HepG2 (cell line): ENCODE measurements around the gene SZRD1. TPM values are rescaled to one million over a fixed set of nuclear protein-coding genes. Genes with fewer than 3 reads are reported as not detected.

Source experiments
- AGO2 ChIP-seq: fragments of 200-400 bp; formaldehyde crosslinking; optimal IDR thresholded peaks from 2 replicates; pipeline ENCODE3; 2017; ENCODE audit warnings: mild to moderate bottlenecking, low read depth, low read length, moderate library complexity
- ATF1 ChIP-seq: IDR thresholded peaks from 2 replicates; pipeline ENCODE4 v1.6.1; 2016; ENCODE audit warnings: mild to moderate bottlenecking, control low read depth
- FIP1L1 ChIP-seq: fragments of 200-400 bp; formaldehyde crosslinking; IDR thresholded peaks from 2 replicates; pipeline ENCODE4 v1.6.1; 2018; ENCODE audit warnings: low read depth, mild to moderate bottlenecking, low read length, moderate library complexity, borderline replicate concordance; ENCODE audit not compliant: insufficient read depth
- FOSL1 ChIP-seq: sonication (generic); formaldehyde crosslinking; IDR thresholded peaks from 2 replicates; pipeline ENCODE4 v1.9.0; 2021; ENCODE audit warnings: missing genetic modification reagents, borderline replicate concordance
- FOXA1 ChIP-seq, 2 experiments: fragments of 450-650 bp in 1 of 2; sonication (generic) in 1 of 2; formaldehyde crosslinking in 1 of 2; IDR thresholded peaks; 2 replicates each; pipeline versions ENCODE4 v1.4.0 to v1.6.1; 2016 to 2020; ENCODE audit warnings: missing genetic modification reagents in 1 of 2
- FOXM1 ChIP-seq: sonication (generic); formaldehyde crosslinking; IDR thresholded peaks from 2 replicates; pipeline ENCODE4 v1.5.0; 2020; ENCODE audit warnings: missing genetic modification reagents
- GPN1 ChIP-seq: sonication (generic); formaldehyde crosslinking; IDR thresholded peaks from 2 replicates; pipeline ENCODE4 v1.5.1; 2020; ENCODE audit warnings: missing genetic modification reagents, borderline replicate concordance
- HHEX ChIP-seq: IDR thresholded peaks from 2 replicates; pipeline ENCODE4 v1.6.1; 2016; ENCODE audit warnings: control low read depth
- HOXA5 ChIP-seq: sonication (generic); formaldehyde crosslinking; IDR thresholded peaks from 2 replicates; pipeline ENCODE4 v1.4.0; 2020; ENCODE audit warnings: missing genetic modification reagents
- KLF9 ChIP-seq: IDR thresholded peaks from 2 replicates; pipeline ENCODE4 v1.6.1; 2016; ENCODE audit warnings: low read depth
- KMT2B ChIP-seq: IDR thresholded peaks from 2 replicates; pipeline ENCODE4 v1.6.1; 2016; ENCODE audit warnings: missing genetic modification reagents, missing compliant biosample characterization
- MZF1 ChIP-seq: sonication (generic); formaldehyde crosslinking; IDR thresholded peaks from 2 replicates; pipeline ENCODE4 v1.8.1; 2023; ENCODE audit warnings: mild to moderate bottlenecking, missing genetic modification reagents, borderline replicate concordance
- NFRKB ChIP-seq: fragments of 450-650 bp; IDR thresholded peaks from 2 replicates; pipeline ENCODE4 v1.6.1; 2017
- RFX1 ChIP-seq: fragments of 450-650 bp; IDR thresholded peaks from 2 replicates; pipeline ENCODE4 v1.6.1; 2017
- RNF2 ChIP-seq: fragments of 450-650 bp; conservative IDR thresholded peaks from 2 replicates; pipeline ENCODE4 v1.6.1; 2016; ENCODE audit warnings: low read depth
- SIX4 ChIP-seq: sonication (generic); formaldehyde crosslinking; IDR thresholded peaks from 2 replicates; pipeline ENCODE4 v1.4.0; 2020; ENCODE audit warnings: missing genetic modification reagents
- SMAD3 ChIP-seq: sonication (generic); formaldehyde crosslinking; IDR thresholded peaks from 2 replicates; pipeline ENCODE4 v1.4.0; 2020; ENCODE audit warnings: missing genetic modification reagents
- SMARCE1 ChIP-seq: fragments of 450-650 bp; IDR thresholded peaks from 2 replicates; pipeline ENCODE4 v1.6.1; 2017; ENCODE audit warnings: borderline replicate concordance
- SMYD3 ChIP-seq: sonication (generic); formaldehyde crosslinking; IDR thresholded peaks from 2 replicates; pipeline ENCODE4 v1.8.1; 2023; ENCODE audit warnings: mild to moderate bottlenecking, missing genetic modification reagents
- TEAD3 ChIP-seq: optimal IDR thresholded peaks from 2 replicates; pipeline ENCODE3; 2016; ENCODE audit warnings: borderline replicate concordance
- TMF1 ChIP-seq: sonication (generic); formaldehyde crosslinking; IDR thresholded peaks from 2 replicates; pipeline ENCODE4 v1.8.1; 2022; ENCODE audit warnings: low read depth, missing genetic modification reagents
- TOE1 ChIP-seq: sonication (generic); formaldehyde crosslinking; IDR thresholded peaks from 2 replicates; pipeline ENCODE4 v1.4.0; 2020; ENCODE audit warnings: mild to moderate bottlenecking, missing genetic modification reagents
- ZBTB38 ChIP-seq: sonication (generic); formaldehyde crosslinking; IDR thresholded peaks from 2 replicates; pipeline ENCODE4 v1.5.1; 2020; ENCODE audit warnings: mild to moderate bottlenecking, missing genetic modification reagents
- ZNF30 ChIP-seq: sonication (generic); formaldehyde crosslinking; IDR thresholded peaks from 2 replicates; pipeline ENCODE4 v1.5.0; 2020; ENCODE audit warnings: mild to moderate bottlenecking, missing genetic modification reagents
- ZNF460 ChIP-seq: sonication (generic); formaldehyde crosslinking; IDR thresholded peaks from 2 replicates; pipeline ENCODE4 v1.5.1; 2020; ENCODE audit warnings: missing genetic modification reagents, mild to moderate bottlenecking, borderline replicate concordance
- ZNF468 ChIP-seq: sonication (generic); formaldehyde crosslinking; IDR thresholded peaks from 2 replicates; pipeline ENCODE4 v1.8.0; 2022; ENCODE audit warnings: mild to moderate bottlenecking, moderate library complexity, missing genetic modification reagents
- ZNF720 ChIP-seq: sonication (generic); formaldehyde crosslinking; IDR thresholded peaks from 2 replicates; pipeline ENCODE4 v1.4.0; 2020; ENCODE audit warnings: missing genetic modification reagents
- ZNF792 ChIP-seq: IDR thresholded peaks from 2 replicates; pipeline ENCODE4 v1.6.1; 2016
- polyA plus RNA-seq, 8 experiments: library from polyadenylated mRNA; depleted of rRNA in 3 of 8; stranded (reverse) in 7 of 8; unstranded in 1 of 8; fragments of >200 nt; fragmentation: Illumina TruSeq in 4 of 8; extraction: Trizol in 4 of 8; gene quantifications; 2 replicates each; pipeline versions ENCODE4 v1.2.1 to v1.2.3, GENCODE V29; 2011 to 2016; ENCODE audit warnings: low read depth in 4 of 8, missing spikeins in 1 of 8, mixed read lengths in 1 of 8; ENCODE audit not compliant: insufficient read depth in 1 of 8
- total RNA-seq, 5 experiments: library from RNA; depleted of rRNA; stranded (reverse); fragments of >200 nt; fragmentation: Illumina TruSeq; extraction: Trizol; gene quantifications; 2 replicates each; pipeline ENCODE4 v1.2.3, GENCODE V29; 2016; ENCODE audit warnings: low read depth in 1 of 5
- TF ChIP-seq, protein P1 (sequence below): fragments of 450-650 bp; IDR thresholded peaks from 2 replicates; pipeline ENCODE4 v1.6.1; 2017
- TF ChIP-seq, protein P2 (sequence below): sonication (generic); formaldehyde crosslinking; IDR thresholded peaks from 2 replicates; pipeline ENCODE4 v1.5.0; 2020; ENCODE audit warnings: mild to moderate bottlenecking, low read depth, missing genetic modification reagents, borderline replicate concordance
- TF ChIP-seq, protein P3 (sequence below): sonication (generic); formaldehyde crosslinking; IDR thresholded peaks from 2 replicates; pipeline ENCODE4 v1.5.1; 2020; ENCODE audit warnings: missing genetic modification reagents, mild to moderate bottlenecking, borderline replicate concordance

The SZRD1 gene
- total and polyA plus RNA-seq, 2 of the 13 experiments (the other 11 are each of a cell fraction or from before 2014, with no cell fraction given): 28.5 to 41.4 TPM

- TF ChIP-seq ZNF792 (CRISPR knock-in tag): peak; percentile 52; the same call in 1 of the 2 replicates
- TF ChIP-seq TEAD3: peak; percentile 89
- no peak; the same call in 1 of the 2 replicates for TF ChIP-seq ZNF468
- no peak for TF ChIP-seq HOXA5 (CRISPR knock-in tag)
- TF ChIP-seq TOE1: no peak
- TF ChIP-seq FOXM1 (CRISPR knock-in tag): no peak
- TF ChIP-seq KLF9: no peak
- TF ChIP-seq AGO2: peak; percentile 66
- no peak; the same call in 1 of the 2 replicates for TF ChIP-seq SIX4
- TF ChIP-seq RNF2: peak; percentile 75; the same call in 1 of the 2 replicates
- TF ChIP-seq FOSL1: no peak
- TF ChIP-seq ZNF720 (CRISPR knock-in tag): no peak
- peak; percentile 83 for TF ChIP-seq ZBTB38
- TF ChIP-seq SMARCE1: no peak
- TF ChIP-seq RFX1: no peak
- no peak for TF ChIP-seq ZNF30 (CRISPR knock-in tag)
- no peak for TF ChIP-seq NFRKB
- TF ChIP-seq GPN1 (CRISPR knock-in tag): peak; percentile 31; the same call in 1 of the 2 replicates
- peak; percentile 86 for TF ChIP-seq KMT2B
- no peak for TF ChIP-seq ZNF460 (CRISPR knock-in tag)
- TF ChIP-seq, protein P1, sequence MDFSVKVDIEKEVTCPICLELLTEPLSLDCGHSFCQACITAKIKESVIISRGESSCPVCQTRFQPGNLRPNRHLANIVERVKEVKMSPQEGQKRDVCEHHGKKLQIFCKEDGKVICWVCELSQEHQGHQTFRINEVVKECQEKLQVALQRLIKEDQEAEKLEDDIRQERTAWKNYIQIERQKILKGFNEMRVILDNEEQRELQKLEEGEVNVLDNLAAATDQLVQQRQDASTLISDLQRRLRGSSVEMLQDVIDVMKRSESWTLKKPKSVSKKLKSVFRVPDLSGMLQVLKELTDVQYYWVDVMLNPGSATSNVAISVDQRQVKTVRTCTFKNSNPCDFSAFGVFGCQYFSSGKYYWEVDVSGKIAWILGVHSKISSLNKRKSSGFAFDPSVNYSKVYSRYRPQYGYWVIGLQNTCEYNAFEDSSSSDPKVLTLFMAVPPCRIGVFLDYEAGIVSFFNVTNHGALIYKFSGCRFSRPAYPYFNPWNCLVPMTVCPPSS: no peak
- no peak for TF ChIP-seq HHEX (CRISPR knock-in tag)
- TF ChIP-seq, protein P2, sequence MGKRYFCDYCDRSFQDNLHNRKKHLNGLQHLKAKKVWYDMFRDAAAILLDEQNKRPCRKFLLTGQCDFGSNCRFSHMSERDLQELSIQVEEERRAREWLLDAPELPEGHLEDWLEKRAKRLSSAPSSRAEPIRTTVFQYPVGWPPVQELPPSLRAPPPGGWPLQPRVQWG (CRISPR knock-in tag): no peak
- no peak for TF ChIP-seq MZF1 (CRISPR knock-in tag)
- TF ChIP-seq, protein P3, sequence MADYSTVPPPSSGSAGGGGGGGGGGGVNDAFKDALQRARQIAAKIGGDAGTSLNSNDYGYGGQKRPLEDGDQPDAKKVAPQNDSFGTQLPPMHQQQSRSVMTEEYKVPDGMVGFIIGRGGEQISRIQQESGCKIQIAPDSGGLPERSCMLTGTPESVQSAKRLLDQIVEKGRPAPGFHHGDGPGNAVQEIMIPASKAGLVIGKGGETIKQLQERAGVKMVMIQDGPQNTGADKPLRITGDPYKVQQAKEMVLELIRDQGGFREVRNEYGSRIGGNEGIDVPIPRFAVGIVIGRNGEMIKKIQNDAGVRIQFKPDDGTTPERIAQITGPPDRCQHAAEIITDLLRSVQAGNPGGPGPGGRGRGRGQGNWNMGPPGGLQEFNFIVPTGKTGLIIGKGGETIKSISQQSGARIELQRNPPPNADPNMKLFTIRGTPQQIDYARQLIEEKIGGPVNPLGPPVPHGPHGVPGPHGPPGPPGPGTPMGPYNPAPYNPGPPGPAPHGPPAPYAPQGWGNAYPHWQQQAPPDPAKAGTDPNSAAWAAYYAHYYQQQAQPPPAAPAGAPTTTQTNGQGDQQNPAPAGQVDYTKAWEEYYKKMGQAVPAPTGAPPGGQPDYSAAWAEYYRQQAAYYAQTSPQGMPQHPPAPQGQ (CRISPR knock-in tag): no peak
- TF ChIP-seq SMYD3: peak; percentile 78; the same call in 1 of the 2 replicates
- no peak for TF ChIP-seq FIP1L1
- no peak for TF ChIP-seq FOXA1 (IDR thresholded peaks at IDR 0.05)
- peak; percentile 25; the same call in 1 of the 2 replicates for TF ChIP-seq FOXA1 (CRISPR knock-in tag; IDR thresholded peaks at IDR 0.05)
- no peak for TF ChIP-seq ATF1 (CRISPR knock-in tag)
- TF ChIP-seq TMF1 (CRISPR knock-in tag): peak; percentile 68
- TF ChIP-seq SMAD3 (CRISPR knock-in tag): no peak
Observed at GRCh38 chr1:16351994-16352841, 14.8 kb upstream of the SZRD1 start, which contains the start of gene FBXO42 (continued).
